Mammary epithelial cell (primary cell): ENCODE measurements around the gene ACP4.

Experiments used
- EZH2 ChIP-seq: IDR thresholded peaks from 2 replicates; pipeline ENCODE4 v1.6.1; 2012; ENCODE audit warnings: low read length, inconsistent platforms, borderline replicate concordance
- TF ChIP-seq, protein P1 (sequence below), 2 donors: IDR thresholded peaks in 1 of 2; conservative IDR thresholded peaks in 1 of 2; 2 replicates each; pipeline ENCODE4 v1.5.1; 2011 to 2012; ENCODE audit warnings: inconsistent platforms in 2 of 2, low read length in 2 of 2, mild to moderate bottlenecking in 2 of 2, control low read depth in 1 of 2, low read depth in 1 of 2; ENCODE audit not compliant: insufficient read depth in 1 of 2; ENCODE audit errors: extremely low read depth in 1 of 2

DNA sequence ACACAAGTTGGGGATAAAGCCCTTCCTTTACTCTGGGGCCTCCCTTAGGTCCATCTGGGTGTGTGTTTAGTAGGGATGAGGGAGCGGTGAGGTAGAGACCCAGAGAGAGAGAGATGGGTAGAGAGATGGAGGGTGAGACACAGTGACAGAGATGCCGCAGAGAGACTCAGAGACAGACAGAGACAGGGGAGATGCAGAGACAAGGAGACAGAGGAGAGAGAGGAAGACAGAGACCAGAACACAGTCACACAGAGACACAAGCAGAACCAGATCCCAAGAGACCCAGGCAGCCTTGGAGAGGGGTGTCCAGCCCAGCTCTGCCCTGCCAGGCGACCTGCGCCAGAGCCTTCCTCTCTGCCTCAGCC is 31.0 kb downstream of the ACP4 start:
- no peak for TF ChIP-seq EZH2
- TF ChIP-seq, protein P1, sequence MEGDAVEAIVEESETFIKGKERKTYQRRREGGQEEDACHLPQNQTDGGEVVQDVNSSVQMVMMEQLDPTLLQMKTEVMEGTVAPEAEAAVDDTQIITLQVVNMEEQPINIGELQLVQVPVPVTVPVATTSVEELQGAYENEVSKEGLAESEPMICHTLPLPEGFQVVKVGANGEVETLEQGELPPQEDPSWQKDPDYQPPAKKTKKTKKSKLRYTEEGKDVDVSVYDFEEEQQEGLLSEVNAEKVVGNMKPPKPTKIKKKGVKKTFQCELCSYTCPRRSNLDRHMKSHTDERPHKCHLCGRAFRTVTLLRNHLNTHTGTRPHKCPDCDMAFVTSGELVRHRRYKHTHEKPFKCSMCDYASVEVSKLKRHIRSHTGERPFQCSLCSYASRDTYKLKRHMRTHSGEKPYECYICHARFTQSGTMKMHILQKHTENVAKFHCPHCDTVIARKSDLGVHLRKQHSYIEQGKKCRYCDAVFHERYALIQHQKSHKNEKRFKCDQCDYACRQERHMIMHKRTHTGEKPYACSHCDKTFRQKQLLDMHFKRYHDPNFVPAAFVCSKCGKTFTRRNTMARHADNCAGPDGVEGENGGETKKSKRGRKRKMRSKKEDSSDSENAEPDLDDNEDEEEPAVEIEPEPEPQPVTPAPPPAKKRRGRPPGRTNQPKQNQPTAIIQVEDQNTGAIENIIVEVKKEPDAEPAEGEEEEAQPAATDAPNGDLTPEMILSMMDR (conservative IDR thresholded peaks at IDR 0.05 in 1 of 2, IDR thresholded peaks at IDR 0.05 in 1 of 2; ENCODE audit: extremely low read depth in 1 of 2, insufficient read depth in 1 of 2, low read depth in 1 of 2, low read length in 2 of 2), result no peak
